Muscle of leg (tissue), 11 donors: Measurements from ENCODE around the gene BTG1. TPM values are rescaled to one million over a fixed set of nuclear protein-coding genes. Genes with fewer than 3 reads are reported as not detected.

Experiments
- DNase-seq: peaks from one replicate; pipeline ENCODE4 v3.0.0; 2013
- H3K27ac ChIP-seq: one replicate; pipeline ENCODE4 v1.5.1; 2013; ENCODE audit warnings: mild to moderate bottlenecking, low read length, control low read depth
- H3K27me3 ChIP-seq: one replicate; pipeline ENCODE4 v1.6.1; 2013; ENCODE audit warnings: low read length; ENCODE audit not compliant: control insufficient read depth, insufficient read depth
- H3K36me3 ChIP-seq: one replicate; pipeline ENCODE4 v1.6.1; 2013; ENCODE audit warnings: low read length; ENCODE audit not compliant: control insufficient read depth, insufficient read depth
- H3K4me1 ChIP-seq: one replicate; pipeline ENCODE4 v1.6.1; 2013; ENCODE audit warnings: low read length; ENCODE audit not compliant: control insufficient read depth, insufficient read depth
- H3K4me3 ChIP-seq: one replicate; pipeline ENCODE4 v1.5.1; 2013; ENCODE audit warnings: low read length, control low read depth
- H3K9me3 ChIP-seq: replicated peaks from 2 replicates; pipeline ENCODE4 v1.6.1; 2013; ENCODE audit warnings: low read depth, low read length; ENCODE audit not compliant: control insufficient read depth
- WGBS: methylation state at CpG from one replicate; pipeline ENCODE4 v1.1.5; 2013; ENCODE audit warnings: missing lambda C conversion rate; ENCODE audit not compliant: insufficient coverage; 5-methylcytosine and 5-hydroxymethylcytosine counted together
- polyA plus RNA-seq, 8 donors: library from polyadenylated mRNA; unstranded; fragments of 120-200 nt; gene quantifications; one replicate each; pipeline versions ENCODE4 v1.2.1 to v1.2.3, GENCODE V29; 2013; ENCODE audit warnings: inconsistent platforms in 1 of 8, low replicate concordance in 1 of 8; ENCODE audit not compliant: insufficient read length in 8 of 8, insufficient read depth in 1 of 8
- total RNA-seq: library from RNA; stranded (reverse); fragments of 120-200 nt; gene quantifications from one replicate; pipeline ENCODE4 v1.2.4, GENCODE V29; 2013

Gene BTG1
- total and polyA plus RNA-seq, 9 donors, result 19.5 to 70.6 (median 60.8) TPM

DNA sequence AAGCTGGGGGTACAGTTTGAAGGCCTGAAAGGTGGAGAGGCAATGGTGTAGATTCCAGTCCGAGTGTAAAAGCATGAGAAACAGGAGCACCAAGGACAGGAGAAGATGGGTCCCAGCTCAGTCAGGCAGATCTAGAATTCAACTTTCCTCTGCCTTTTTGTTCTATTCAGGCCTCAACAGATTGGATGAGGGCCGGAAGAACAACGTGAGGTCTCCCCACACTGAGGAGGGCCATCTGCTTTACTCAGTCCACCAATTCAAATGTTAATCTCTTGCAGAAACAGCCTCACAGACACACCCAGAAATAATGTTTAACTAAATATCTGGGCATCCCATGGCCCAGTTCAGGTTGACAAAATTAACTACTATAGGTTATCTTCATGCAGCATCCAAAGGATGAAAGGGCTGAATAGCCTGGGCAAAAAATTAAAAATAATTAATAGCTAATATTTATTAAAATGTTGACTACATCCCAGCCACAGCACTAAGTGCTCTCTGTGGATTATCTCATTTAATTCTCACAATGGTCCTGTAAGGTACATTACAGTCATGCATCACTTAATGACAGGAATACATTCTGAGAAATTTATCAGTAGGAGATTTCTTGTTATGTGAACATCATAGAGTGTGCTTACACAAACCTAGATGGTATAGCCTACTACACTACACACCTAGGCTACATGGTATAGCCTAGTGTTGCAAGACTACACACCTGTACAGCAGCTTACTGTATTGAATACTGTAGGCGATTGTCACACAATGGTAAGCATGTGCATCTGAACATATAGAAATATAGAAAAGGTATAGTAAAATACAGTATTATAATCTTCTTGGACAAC lies 22.5 kb downstream of the BTG1 start:
- 100% methylated on average over 2 of the region's 4 CpGs for WGBS
- Histone ChIP-seq H3K36me3 (peaks cover 2% of the 10 kb centered on the region), H3K27ac (no peak overlapping the region), H3K27me3 (no peaks in the 10 kb centered on the region), H3K4me3 (no peak overlapping the region), H3K4me1 (no peaks in the 10 kb centered on the region), H3K9me3 (peaks cover 19% of the 10 kb centered on the region)
- DNase-seq, result no peak

- Histone ChIP-seq H3K4me3 (no peak overlapping the region), H3K27me3 (no peaks in the 10 kb centered on the region), H3K27ac (no peak overlapping the region), H3K4me1 (no peaks in the 10 kb centered on the region), H3K9me3 (peaks cover 19% of the 10 kb centered on the region), H3K36me3 (peaks cover 2% of the 10 kb centered on the region)
- no peak for DNase-seq
Observed at GRCh38 chr12:92121826-92122225, 23.8 kb downstream of the BTG1 start.

GRCh38 chr12:92118826-92119536 lies 26.7 kb downstream of the BTG1 start:
- Histone ChIP-seq H3K4me1 (no peaks in the 10 kb centered on the region), H3K9me3 (peaks cover 19% of the 10 kb centered on the region), H3K4me3 (no peak overlapping the region), H3K27me3 (no peaks in the 10 kb centered on the region), H3K27ac (no peak overlapping the region), H3K36me3 (peaks cover 2% of the 10 kb centered on the region)
- WGBS, result 100% methylated on average over 1 of the region's 2 CpGs
- DNase-seq, result no peak

GRCh38 chr12:92114834-92115233 lies 30.8 kb downstream of the BTG1 start:
- no peak overlapping the region for H3K4me3 ChIP-seq
- H3K27ac ChIP-seq, result no peak overlapping the region
- no peaks in the 10 kb centered on the region for H3K27me3 ChIP-seq
- DNase-seq, result no peak
- H3K9me3 ChIP-seq, result peaks cover 5% of the 10 kb centered on the region
- WGBS, result no CpG with 5 or more reads among the region's 2 CpGs
- no peaks in the 10 kb centered on the region for H3K4me1 ChIP-seq
- H3K36me3 ChIP-seq, result no peaks in the 10 kb centered on the region

DNA sequence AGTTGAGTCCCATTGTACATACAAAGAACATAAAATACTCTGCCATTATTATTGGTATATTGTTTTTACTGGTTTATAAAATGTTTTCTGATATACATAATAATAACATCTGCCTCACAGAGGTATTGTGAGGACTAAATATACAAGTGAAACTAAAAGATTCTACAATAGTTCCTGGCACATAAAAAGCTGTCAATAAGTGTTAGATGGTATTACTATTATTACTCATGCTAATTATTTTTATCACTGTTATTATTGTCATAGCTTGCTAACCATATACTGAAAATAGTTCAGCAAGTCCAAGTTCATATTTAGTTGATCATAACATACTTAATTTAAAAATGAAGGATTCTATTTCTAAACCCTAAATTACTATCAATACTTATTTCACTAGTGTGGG lies 34.4 kb downstream of the BTG1 start:
- H3K27me3 ChIP-seq, result no peaks in the 10 kb centered on the region
- H3K4me3 ChIP-seq, result no peak overlapping the region
- H3K27ac ChIP-seq, result no peak overlapping the region
- peaks cover 6% of the 10 kb centered on the region for H3K4me1 ChIP-seq
- H3K9me3 ChIP-seq, result no peaks in the 10 kb centered on the region
- DNase-seq, result no peak
- no peaks in the 10 kb centered on the region for H3K36me3 ChIP-seq

GRCh38 chr12:92110083-92110640 lies 35.5 kb downstream of the BTG1 start:
- H3K4me1 ChIP-seq, result peaks cover 6% of the 10 kb centered on the region
- no peaks in the 10 kb centered on the region for H3K9me3 ChIP-seq
- H3K27ac ChIP-seq, result no peak overlapping the region
- no peaks in the 10 kb centered on the region for H3K27me3 ChIP-seq
- no peaks in the 10 kb centered on the region for H3K36me3 ChIP-seq
- WGBS, result no CpG with 5 or more reads among the region's 1 CpG
- no peak for DNase-seq
- H3K4me3 ChIP-seq, result no peak overlapping the region

- no peaks in the 10 kb centered on the region for H3K9me3 ChIP-seq
- DNase-seq, result no peak
- peaks cover 6% of the 10 kb centered on the region for H3K4me1 ChIP-seq
- no peaks in the 10 kb centered on the region for H3K27me3 ChIP-seq
- H3K27ac ChIP-seq, result no peak overlapping the region
- 83% methylated on average over 2 of the region's 4 CpGs for WGBS
- no peaks in the 10 kb centered on the region for H3K36me3 ChIP-seq
- H3K4me3 ChIP-seq, result no peak overlapping the region
Observed at GRCh38 chr12:92109613-92110012, 36.0 kb downstream of the BTG1 start.

DNA sequence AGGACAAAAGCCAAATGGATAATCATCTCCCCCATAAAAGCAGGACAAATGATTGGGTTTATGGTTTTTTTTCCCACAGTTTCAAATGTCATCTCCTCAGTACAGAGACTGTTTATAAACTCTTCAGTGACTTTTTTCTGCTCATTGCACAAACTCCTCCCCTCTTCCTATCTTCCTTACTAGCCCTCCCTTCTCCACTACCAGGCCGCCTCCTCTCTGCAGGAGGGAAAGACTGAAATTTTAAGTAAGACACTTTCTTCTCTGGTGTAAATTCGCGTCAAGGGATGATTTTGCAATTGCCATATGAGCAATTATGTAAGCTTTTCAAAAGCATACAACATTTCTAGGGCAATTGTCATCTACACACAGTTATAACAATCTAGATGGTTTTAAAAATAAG lies 37.0 kb downstream of the BTG1 start:
- Histone ChIP-seq H3K27me3 (no peaks in the 10 kb centered on the region), H3K4me3 (no peak overlapping the region), H3K9me3 (no peaks in the 10 kb centered on the region), H3K4me1 (peaks cover 6% of the 10 kb centered on the region), H3K36me3 (no peaks in the 10 kb centered on the region), H3K27ac (no peak overlapping the region)
- WGBS, result no CpG with 5 or more reads among the region's 3 CpGs
- DNase-seq, result peak; percentile 26

- DNase-seq, result no peak
- Histone ChIP-seq H3K27me3 (no peaks in the 10 kb centered on the region), H3K4me1 (peaks cover 6% of the 10 kb centered on the region), H3K36me3 (no peaks in the 10 kb centered on the region), H3K4me3 (no peak overlapping the region), H3K27ac (no peak overlapping the region), H3K9me3 (no peaks in the 10 kb centered on the region)
- whole genome bisulfite sequencing, result 47% methylated on average over 2 of the region's 7 CpGs
Observed at GRCh38 chr12:92107621-92108131, 38.0 kb downstream of the BTG1 start.

GRCh38 chr12:92107094-92107493 lies 38.6 kb downstream of the BTG1 start:
- Histone ChIP-seq H3K4me1 (peaks cover 6% of the 10 kb centered on the region), H3K9me3 (no peaks in the 10 kb centered on the region), H3K27ac (no peak overlapping the region), H3K27me3 (no peaks in the 10 kb centered on the region), H3K36me3 (no peaks in the 10 kb centered on the region), H3K4me3 (no peak overlapping the region)
- DNase-seq, result no peak
- WGBS, result 80% methylated on average over 1 of the region's 4 CpGs
